Mucosa of descending colon (tissue), 3 donors: ENCODE measurements around the gene KRT3. TPM values are rescaled to one million over a fixed set of nuclear protein-coding genes. Genes with fewer than 3 reads are reported as not detected.

ENCODE experiments used
- ATAC-seq: fragments of 200-7000 bp; cut with Tn5 transposase; one replicate; pipeline ENCODE4 v1.9.1; 2020; ENCODE audit warnings: mild to moderate bottlenecking, moderate library complexity
- DNase-seq, 3 donors: peaks; one replicate each; pipeline ENCODE4 v3.0.0-alpha.2; 2020
- H3K36me3 ChIP-seq: fragments of 200-600 bp; one replicate; pipeline ENCODE4 v1.8.0; 2021; ENCODE audit warnings: low read depth, mild to moderate bottlenecking
- H3K4me1 ChIP-seq: fragments of 200-600 bp; one replicate; pipeline ENCODE4 v1.8.0; 2021; ENCODE audit warnings: low read depth, mild to moderate bottlenecking
- H3K4me3 ChIP-seq: fragments of 200-600 bp; one replicate; pipeline ENCODE4 v1.8.0; 2021; ENCODE audit warnings: mild to moderate bottlenecking
- H3K9me3 ChIP-seq: fragments of 200-600 bp; one replicate; pipeline ENCODE4 v1.8.0; 2021; ENCODE audit warnings: mild to moderate bottlenecking
- CTCF ChIP-seq: fragments of 200-600 bp; IDR thresholded peaks from one replicate; pipeline ENCODE4 v1.8.0; 2022; ENCODE audit warnings: antibody characterized with exemption, mild to moderate bottlenecking
- intact Hi-C, 2 donors: fragments of 100-400 bp; cut with DNase I in 1 of 2; cut with micrococcal nuclease in 1 of 2; formaldehyde crosslinking; loops; one replicate each; pipeline versions ENCODE4 v1.11.0 to v1.11.1; 2022; cut with DNase I, micrococcal nuclease
- total RNA-seq, 3 donors: library from RNA; stranded (reverse); fragmentation: NEBNext Ultra II Directional in 2 of 3; extraction: Animal tissue kit (Norgen Biotek cat#: 25700) in 2 of 3; gene quantifications; one replicate each; pipeline versions ENCODE4 v1.2.1 to v1.2.4, GENCODE V29; 2021 to 2023
- donor health status: DM: no; HTN: no; CAD: no; lungs with moderate emphysema.
- donor health status: DM: no; HTN: no; CAD: no.
- donor health status: DM: no; HTN: yes; CAD: no.

Gene KRT3
- total RNA-seq, 3 donors from 2014 or later, result not detected

- Histone ChIP-seq H3K4me1 (no peaks in the 10 kb centered on the region), H3K9me3 (no peaks in the 10 kb centered on the region), H3K36me3 (no peaks in the 10 kb centered on the region), H3K4me3 (no peak overlapping the region)
- intact Hi-C loops, result no loop called here
- TF ChIP-seq CTCF, result no peak
- ATAC-seq (no peak), DNase-seq (no peak)
These were observed 29.0 kb upstream of the KRT3 start for GRCh38 chr12:52824741-52825410.

- intact Hi-C loops, result no loop called here
- Histone ChIP-seq H3K4me1 (no peaks in the 10 kb centered on the region), H3K9me3 (no peaks in the 10 kb centered on the region), H3K36me3 (no peaks in the 10 kb centered on the region), H3K4me3 (no peak overlapping the region)
- ATAC-seq (no peak), DNase-seq (no peak)
- no peak for TF ChIP-seq CTCF
These were observed 28.0 kb upstream of the KRT3 start for GRCh38 chr12:52823761-52824450.

GRCh38 chr12:52822771-52823510, 27.0 kb upstream of the KRT3 start:
- no peak for TF ChIP-seq CTCF
- H3K4me1 ChIP-seq, result no peaks in the 10 kb centered on the region
- intact Hi-C loops, result no loop called here
- ATAC-seq (peak; percentile 4), DNase-seq (no peak)
- no peaks in the 10 kb centered on the region for H3K36me3 ChIP-seq
- H3K4me3 ChIP-seq, result no peak overlapping the region
- H3K9me3 ChIP-seq, result no peaks in the 10 kb centered on the region

GRCh38 chr12:52821826-52822660, 26.1 kb upstream of the KRT3 start:
- Histone ChIP-seq H3K4me3 (no peak overlapping the region), H3K36me3 (no peaks in the 10 kb centered on the region), H3K9me3 (no peaks in the 10 kb centered on the region), H3K4me1 (no peaks in the 10 kb centered on the region)
- TF ChIP-seq CTCF, result no peak
- DNase-seq (peak in 2 of 3 donors; percentile 36 to 51), ATAC-seq (peak; percentile 79)
- intact Hi-C loops, result no loop called here

- intact Hi-C loops, result no loop called here
- H3K36me3 ChIP-seq, result no peaks in the 10 kb centered on the region
- no peak for DNase-seq
- no peak for ATAC-seq
- H3K4me3 ChIP-seq, result no peak overlapping the region
- no peaks in the 10 kb centered on the region for H3K4me1 ChIP-seq
- TF ChIP-seq CTCF, result no peak
- no peaks in the 10 kb centered on the region for H3K9me3 ChIP-seq
These were observed 25.3 kb upstream of the KRT3 start for GRCh38 chr12:52821071-52821730.
